HuH-7 (cell line): ENCODE measurements around the gene NAA80.
A peak's percentile ranks its signal among the peaks of the same experiment; 100 is the strongest.

ENCODE experiments used
- DNase-seq: peaks from one replicate; pipeline ENCODE4 v3.0.0; 2011; ENCODE audit warnings: low spot score

Gene NAA80

DNA sequence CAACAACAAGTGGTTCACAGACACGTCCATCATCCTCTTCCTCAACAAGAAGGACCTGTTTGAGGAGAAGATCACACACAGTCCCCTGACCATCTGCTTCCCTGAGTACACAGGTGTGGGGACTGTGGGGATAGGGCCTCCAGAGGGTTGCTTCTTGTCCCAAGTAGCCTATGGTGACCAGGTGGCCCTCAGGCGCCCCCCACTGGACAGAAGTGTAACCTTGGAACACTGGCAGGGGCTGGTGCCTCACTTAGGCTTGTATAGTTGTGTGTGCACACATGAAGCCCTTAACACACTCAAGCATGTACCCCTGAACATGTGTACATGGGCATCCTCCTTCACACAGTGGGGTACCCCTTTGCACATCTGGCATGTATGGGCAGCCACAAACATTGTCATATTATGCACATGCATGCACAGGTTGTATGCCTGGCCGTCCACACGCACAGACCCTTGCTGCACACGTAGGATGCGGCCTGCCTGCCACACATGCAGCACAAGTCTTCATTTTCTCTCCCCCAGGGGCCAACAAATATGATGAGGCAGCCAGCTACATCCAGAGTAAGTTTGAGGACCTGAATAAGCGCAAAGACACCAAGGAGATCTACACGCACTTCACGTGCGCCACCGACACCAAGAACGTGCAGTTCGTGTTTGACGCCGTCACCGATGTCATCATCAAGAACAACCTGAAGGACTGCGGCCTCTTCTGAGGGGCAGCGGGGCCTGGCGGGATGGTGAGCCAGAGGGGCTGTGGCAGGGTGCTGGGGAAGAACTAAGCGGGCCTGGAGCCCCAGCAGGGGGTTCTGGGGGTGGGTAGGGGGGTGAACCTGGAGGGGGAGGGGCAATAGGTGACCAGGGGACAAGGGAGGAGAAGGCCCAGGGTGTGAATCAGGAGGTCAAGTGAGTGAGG, 42.0 kb downstream of the NAA80 start:
- DNase-seq = peak; percentile 74

GRCh38 chr3:50255251-50255615, 44.0 kb downstream of the NAA80 start:
- no peak for DNase-seq

- no peak for DNase-seq
Measured at GRCh38 chr3:50254577-50255250, 44.5 kb downstream of the NAA80 start.

GRCh38 chr3:50251220-50251619, 48.0 kb downstream of the NAA80 start:
- DNase-seq = no peak

- no peak for DNase-seq
Measured at GRCh38 chr3:50250514-50250913, 48.7 kb downstream of the NAA80 start.

DNA sequence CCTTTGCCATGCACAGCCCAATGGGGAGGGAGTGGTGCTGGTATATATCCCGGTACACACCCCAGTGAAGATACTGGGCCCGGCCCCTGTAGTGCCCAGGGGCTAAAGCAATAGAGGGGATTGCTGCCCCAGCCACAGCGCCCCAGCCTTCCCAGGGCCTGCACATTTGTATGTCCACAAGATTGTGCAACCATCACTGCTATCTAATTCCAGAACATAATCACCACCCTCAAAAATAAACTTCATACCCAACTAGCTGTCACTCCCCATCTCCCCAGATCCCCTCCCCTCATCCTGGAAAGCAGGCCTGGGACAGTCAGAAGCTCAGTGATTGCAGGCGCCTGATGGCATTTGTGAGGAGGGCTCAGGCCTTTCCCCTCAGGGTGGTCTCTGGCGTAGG, 49.7 kb downstream of the NAA80 start:
- DNase-seq = no peak

DNA sequence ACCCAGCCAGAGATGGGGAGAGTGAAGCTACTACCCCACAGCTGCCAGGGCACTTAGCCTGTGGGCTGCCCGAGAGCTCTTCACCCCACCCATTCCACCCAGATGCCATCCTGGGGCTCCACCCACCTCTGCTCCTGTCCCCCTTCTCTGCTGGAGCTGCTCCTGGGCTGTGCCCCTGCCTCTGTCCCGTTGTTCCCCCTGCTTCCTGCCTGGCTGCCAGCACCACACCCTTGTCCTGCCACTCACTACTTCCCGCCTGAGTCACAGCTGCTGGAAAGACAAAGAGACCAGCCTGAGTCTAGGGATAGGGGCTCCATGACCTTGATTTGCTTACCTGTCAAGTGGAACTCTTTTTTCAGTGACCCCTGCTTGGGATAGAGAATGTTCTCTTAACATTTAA, 50.8 kb downstream of the NAA80 start:
- DNase-seq = no peak

DNA sequence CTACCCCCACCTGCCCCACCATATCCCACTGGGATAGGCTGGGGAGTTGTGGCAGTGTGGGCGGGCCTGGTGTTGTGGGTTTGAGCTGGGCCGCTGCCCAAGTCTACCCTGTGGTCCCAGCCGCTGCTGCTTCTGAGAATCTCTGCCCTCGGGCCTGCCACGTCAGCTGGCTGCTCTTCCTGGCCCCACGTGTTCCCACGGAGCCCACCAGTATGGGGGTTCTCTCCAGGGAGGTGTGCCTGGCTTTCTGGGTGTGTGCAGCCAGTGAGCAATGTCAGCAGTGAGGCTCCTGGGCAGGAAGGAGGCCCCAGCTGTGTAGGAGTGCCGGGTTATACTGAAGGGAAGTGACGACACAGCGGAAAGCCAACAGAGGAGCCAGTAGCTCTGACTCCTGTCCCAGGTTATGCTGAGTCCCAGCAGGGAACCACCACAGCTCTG, 52.7 kb downstream of the NAA80 start:
- no peak for DNase-seq
